Stimulated activated CD4-positive, alpha-beta T cell treated with anti-CD3 and anti-CD28 coated beads, Interleukin-4, amount 100 ng/mL, for 24 hours (primary cell): ENCODE data around the gene LAIR1.
"Not testable (repeated sequence)": the region's sequence is repeated elsewhere in the genome, so short reads cannot be mapped to it uniquely, and the experiment has no call there.

Experiments used
- DNase-seq: peaks from one replicate; pipeline ENCODE4 v3.0.0-alpha.2; 2020

Gene LAIR1, protein sequence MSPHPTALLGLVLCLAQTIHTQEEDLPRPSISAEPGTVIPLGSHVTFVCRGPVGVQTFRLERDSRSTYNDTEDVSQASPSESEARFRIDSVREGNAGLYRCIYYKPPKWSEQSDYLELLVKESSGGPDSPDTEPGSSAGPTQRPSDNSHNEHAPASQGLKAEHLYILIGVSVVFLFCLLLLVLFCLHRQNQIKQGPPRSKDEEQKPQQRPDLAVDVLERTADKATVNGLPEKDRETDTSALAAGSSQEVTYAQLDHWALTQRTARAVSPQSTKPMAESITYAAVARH

DNA sequence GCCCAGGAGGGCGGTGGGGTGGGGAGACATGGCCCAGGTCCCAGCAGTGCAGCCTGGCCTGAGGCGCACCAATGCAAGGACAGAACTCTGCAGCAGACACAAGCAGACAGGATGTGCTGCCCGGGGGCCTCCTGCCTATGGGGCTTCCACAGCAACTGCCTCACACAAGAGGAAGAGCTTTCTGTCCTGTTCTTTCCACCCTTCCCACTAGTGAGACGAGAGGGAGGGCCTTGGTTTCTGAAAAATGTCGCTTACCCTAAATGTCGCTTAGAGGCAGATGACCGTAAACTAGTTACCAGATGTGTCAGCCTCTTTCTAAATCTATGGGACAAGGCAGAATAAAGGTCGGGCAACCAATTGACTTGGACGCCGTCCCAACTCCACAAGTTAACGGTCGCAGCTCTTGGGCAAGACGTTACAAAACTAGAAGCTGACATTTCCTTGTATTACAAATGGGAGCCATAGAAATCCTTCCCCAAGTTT lies at the start of gene LAIR1:
TSS of gene LAIR1 (minus strand) at position 157 of the 483 bp plus-strand sequence. CDS start at position 30, 127 bp downstream.
- DNase-seq, result peak; percentile 58

DNA sequence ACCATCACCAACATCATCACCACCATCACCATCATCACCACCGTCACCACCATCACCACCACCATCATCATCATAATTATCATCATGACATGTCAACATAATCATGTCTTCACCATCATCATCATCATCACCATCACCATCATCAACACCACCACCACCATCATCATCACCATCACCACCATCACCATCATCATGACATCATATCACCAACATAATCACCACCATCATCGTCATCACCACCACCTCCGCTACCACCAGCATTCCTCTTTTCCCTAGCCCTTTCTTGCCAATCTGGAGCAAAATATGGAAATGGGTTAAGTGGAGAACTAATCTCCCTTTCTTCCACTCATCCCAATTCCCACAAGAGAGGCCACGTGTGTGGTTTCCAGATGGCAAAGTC lies 49.4 kb upstream of the LAIR1 start:
- DNase-seq, result no peak

DNA sequence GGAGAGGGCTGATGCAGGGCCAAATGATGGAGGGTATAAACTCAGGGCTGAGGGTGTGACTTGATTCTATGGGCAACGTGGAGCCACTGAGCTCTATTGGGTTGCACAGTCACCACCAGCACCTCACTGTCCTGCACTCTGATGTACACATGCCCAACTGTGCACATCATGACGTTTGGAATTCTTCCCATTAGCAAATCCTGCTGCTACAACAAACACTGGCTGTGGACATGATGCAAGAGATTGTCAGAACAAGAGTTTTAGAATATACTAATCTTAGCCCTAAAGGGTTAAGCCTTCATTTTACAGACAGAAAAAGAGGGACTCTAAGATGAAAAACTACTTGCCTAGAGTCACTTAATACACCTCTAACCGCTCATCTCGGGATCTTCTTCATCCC lies 48.1 kb upstream of the LAIR1 start:
- no peak for DNase-seq

DNA sequence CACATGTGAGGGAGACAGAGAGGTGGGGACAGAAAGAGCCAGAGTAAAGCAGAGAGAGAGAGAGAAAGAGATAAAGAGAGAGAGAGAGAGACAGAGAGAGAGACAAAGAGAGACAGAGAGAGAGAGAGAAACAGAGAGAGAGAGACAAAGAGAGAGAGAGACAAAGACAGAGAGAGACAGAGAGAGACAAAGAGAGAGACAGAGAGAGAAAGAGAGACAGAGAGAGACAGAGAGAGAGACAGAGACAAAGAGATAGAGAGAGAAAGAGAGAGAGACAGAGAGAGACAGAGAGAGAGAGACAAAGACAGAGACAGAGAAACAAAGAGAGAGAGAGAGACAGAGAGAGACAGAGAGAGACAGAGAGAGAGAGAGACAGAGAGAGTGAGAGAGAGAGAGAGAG lies 46.3 kb upstream of the LAIR1 start:
- no peak for DNase-seq

DNA sequence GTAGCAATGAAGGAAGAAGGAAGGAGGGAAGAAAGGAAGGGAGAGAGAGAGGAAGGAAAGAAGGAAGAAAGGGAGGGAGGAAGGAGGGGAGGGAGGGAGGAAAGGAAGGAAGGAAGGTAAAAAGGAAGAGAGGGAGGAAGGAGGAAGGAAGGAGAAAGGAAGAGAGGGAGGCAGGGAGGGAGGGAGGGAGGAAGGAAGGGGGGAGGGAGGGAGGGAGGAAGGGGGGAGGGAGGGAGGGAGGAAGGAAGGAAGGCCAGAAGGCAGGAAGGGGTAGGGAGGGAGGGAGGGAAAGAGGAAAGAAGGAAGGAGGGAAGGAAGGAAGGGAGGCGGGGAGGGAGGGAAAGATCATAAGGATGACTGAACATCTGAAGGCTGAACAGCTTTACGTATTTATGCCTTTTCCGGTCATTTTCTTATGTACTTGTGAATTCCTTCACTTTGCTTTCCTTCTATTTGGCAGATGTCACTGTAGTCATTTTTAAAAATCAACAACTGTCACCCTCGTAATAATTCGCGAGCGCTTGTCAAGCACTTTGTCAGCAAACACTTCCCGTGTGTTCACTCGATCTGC lies 43.8 kb upstream of the LAIR1 start:
- no peak for DNase-seq

DNA sequence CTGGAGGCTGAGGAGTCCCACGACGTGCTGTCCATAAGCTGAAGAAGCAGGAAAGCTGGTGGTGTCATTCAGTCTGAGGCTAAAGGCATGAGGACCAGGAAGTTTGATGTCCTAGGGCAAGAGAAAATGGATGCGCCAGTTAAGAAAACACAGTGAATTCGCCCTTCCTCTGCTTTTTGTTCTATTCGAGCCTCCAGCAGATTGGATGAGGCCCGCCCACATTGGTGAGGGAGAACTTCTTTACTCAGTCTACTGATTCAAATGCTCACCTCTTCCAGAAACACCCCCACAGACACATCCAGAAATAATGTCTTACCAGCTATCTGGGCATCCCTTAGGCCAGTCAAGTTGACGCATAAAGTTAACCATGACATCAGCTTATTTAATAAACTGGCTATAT lies 43.0 kb upstream of the LAIR1 start:
- DNase-seq, result no peak

DNA sequence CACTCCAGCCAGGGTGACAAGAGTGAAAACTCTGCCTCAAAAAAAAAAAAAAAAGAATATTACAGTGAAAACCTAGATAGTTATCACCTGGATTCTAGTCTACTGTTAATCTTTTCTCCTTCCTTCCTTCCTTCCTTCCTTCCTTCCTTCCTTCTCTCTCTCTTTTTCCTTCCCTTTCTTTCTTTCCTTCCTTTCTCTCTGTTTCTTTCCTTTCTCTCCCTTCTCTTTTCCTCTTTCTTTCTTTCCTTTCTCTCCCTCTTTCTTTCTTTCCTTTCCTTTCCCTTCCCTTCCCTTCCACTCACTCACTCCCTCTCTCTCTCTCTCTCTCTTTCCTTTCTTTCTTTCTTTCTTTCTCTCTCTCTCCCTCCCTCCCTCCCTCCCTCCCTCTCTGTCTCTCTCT lies 40.9 kb upstream of the LAIR1 start:
- DNase-seq, result no peak

DNA sequence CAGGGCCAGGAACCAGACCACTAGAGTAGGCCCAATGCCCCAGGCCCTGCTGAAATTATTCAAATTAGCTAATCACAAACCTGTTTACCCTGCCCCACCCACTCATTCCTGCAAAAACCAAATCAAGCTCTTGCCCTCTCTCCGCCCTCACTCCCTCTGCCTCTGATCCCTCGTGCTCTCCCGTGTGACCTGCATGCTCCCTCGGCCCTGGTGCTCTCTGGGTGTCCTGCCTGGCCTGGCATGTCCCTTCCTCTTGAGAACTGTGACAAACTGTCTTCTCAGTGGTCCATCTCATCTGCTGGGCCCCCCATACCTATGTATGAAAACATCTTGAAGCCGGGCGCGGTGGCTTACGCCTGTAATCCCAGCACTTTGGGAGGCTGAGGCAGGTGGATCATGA lies 38.3 kb upstream of the LAIR1 start:
- DNase-seq, result no peak

DNA sequence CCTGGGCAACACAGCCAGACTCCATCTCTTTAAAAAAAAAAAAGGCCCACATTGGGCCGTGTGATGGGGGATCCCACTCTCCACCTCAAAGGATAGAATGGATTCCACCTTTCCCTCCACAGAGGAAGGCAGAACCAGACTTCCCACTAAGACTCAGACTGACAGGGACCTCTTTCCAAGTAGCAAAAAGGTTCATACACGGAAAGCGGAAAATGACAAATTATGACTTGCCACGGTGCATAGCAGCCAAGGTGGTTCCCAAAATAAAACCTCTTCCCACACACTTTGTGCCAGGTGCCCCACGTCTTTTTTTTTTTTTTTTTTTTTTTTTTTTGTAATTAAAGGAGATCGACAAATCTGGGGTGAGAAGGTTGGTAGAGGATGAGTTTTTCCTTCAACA lies 36.2 kb upstream of the LAIR1 start:
- DNase-seq, result no peak

DNA sequence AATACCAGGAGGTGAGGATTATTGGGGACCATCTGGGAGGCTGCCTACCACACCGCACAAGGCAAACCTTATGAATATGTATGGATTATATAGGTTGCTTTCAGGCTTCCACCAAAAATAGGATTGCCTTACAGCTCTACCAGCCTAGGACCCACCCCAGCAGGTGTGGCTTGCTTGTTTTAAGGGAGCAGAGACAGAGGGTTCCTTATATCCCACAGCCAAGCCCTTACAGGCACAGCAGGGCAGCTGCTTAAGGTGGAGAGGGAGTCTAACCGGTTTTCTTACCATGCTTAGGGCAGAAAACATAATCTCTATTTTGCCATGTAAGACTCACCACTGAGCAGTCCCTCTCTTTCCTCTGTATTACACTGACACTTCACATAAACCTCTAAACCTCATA lies 34.5 kb upstream of the LAIR1 start:
- no peak for DNase-seq

DNA sequence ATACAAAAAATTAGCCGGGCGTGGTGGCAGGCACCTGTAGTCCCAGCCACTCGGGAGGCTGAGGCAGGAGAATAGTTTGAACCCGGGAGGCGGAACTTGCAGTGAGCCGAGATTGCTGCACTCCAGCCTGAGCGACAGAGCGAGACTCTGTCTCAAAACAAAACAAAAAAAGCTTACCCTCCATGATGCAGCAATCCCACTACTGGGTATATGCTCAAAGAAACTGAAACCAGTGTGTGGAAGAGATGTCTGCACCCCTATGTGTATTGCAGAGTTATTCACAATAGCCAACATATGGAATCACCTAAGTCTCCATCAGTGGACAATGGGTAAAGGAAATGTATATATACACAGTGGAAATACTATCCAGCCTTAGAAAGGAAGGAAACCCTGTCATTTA lies 31.0 kb upstream of the LAIR1 start:
- no peak for DNase-seq

DNA sequence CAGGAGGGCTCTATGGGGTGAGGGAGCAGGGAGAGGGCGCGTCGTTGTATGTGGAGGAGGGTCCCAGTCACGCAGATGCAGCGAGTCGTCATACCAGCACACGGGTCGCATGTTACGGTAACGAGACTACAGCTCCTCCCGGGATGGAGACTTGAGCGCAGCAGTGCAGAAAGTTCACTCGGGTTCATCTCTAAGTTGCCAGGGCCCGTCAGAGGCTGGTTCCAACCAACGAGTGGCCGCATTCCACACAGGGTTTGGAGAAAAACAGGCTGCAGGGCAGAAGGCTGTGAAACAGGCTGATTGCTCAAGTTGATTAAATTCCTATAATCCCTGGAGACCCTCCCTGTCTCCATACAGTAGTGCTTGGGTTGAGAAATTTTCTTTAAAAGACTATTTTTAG lies 28.6 kb upstream of the LAIR1 start:
- DNase-seq, result no peak

DNA sequence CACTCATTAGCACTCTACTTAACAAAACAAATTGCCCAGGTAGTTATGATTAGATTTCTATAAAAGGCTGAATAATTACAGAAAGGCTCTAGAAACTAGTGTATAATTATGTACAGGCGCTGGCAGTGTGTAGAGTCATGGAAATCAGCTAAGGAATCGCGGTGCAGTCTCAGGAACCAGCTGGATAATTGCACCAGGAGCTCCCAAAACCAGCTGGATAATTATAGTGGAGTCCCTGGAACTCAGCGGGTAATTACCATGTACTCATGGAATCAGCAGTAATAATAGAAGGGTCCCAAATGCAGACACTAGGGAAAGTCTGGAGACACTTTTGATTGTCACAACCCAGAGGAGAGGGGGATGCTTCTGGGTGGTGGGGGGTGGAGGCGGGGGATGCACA lies 27.4 kb upstream of the LAIR1 start:
- no peak for DNase-seq

DNA sequence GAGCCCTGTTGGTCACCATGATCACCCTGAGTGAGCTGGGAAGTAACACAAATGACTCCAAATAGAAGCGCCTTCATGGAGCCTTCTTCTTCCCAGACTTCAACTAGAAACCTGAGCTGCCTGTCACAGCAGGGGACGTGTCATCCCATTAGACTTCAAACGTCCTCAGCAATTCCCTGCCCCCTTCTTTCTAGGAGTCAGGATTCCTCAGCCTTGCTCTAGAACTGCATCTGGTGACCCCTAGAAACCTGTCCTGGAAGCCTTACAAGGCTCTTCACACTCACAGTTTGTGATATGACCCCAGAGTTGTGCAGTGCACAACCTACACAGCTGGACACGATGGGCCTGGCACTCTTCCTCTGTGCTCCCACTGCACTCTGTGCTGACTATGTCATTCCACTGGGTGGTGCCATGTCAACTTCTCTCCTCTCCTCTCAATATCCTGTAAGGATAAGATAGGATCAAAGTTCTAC lies 26.9 kb upstream of the LAIR1 start:
- no peak for DNase-seq

DNA sequence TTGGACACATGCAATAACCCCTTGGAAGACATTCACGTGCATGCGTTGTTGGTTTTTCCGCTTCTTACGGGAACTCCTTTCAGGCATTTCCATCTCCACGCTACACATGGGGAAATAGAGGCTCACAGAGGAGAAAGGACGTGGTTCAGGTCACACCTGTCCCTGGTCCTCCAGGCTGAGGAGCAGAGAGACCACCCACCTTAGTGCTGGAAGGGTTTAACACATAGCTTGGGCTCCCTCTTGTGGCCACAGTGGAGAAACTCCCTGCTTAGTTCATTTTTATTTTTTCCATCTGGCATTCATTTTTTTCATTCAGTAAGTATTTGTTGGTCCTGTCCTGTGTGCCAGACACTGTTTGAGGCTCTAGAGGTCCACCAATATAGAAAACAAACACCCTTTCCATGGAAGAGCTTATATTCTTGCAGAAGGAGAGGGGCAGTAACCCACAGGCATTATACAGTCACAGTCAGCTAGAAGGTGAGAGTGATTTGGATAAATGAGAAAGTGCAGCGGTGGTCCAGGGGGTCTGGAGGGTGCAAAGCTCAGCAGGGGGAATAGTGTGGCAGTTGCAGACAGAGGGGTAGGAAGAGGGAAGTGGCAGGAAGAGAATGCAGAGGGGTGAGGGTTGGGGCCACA lies 26.3 kb upstream of the LAIR1 start:
- DNase-seq, result peak; percentile 76

DNA sequence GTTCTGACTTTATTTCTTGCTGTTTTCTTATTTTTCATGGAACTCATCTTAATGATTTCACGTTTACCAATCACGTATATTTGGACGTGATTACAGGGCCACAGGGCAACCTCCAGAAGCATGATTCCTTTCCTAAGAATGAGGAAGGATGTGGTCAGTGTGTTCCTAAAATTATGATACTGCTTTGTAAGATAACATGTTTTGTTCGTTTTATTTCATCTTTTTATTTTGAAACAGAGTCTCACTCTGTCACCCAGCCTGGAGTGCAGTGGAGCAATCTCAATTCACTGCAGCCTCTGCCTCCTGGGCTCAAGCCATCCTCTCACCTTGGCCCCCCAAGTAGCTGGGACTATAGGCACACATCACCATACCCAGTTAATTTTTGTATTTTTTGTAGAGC lies 24.8 kb upstream of the LAIR1 start:
- DNase-seq, result no peak

DNA sequence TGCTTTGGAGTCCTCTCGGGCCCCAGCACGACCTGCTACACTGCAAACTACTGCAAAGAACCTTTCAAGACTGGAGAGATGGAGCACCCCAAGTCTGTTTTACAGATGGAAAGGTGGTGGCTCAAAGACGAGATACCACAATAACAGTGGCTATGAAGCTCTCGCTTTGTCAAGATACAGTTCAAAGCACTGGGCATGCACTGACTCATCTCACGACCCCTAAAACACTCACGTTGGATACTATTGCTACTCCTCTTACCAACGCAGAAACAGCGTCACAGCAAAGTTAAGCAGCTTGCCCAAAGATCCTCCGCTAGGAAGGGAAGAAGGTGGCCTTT lies 24.0 kb upstream of the LAIR1 start:
- DNase-seq, result no peak

DNA sequence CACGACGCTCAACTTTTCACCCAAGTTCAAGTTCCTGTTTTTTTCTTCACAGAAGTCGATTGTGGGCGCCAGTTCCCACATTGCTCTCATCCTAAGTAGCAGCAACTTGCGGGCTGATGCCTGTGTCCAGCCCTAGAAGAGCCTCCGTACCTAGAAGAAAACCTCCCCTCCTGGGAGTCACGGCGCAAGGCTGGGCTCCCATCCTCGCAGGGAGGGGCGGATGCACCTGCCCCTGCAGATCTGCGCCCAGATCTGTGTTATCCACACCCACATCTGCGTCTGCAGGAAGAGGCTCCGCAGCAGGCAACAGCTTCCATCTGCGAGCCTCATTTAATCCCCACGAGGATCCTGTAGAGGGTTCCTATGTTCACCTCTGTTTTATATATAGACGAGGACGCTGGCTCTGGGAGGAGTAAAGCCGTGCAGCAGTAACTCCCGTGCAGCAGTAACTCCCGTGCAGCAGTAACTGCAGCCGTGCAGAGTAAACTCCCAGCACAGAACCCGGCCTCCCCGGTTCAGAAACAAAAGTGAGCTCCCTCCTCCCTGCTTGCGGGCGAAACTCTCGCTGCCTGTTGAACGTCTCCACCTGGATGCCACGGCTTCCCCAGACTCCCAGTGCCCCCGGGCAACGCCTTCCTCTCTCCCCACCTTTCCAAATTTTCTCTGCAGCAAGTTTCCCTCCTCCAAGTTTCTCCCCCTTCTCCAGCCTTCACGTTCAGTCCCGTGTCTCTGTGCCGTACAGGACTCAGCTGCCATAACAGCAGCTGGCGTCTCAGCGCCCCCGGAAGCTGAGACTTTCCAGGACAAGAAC lies 23.5 kb upstream of the LAIR1 start:
- DNase-seq, result peak; percentile 39

DNA sequence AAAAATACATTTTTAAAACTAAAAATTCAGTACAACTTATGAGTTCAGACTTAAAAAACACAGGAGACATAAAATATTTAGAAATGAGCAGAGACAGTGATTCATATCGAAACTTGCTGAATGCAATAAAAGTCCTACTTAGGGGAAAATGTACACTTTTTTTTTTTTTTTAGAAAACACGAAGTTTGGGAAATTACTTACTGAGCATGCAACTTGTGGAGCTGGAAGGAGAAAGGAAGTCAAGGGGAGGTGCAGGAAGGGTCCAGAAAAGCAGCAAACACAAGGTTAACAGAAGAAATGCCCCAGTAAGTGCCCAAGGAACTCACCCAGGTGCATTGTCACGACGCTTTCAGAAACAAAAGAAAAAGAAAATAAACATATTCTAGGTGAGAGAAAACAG lies 18.6 kb upstream of the LAIR1 start:
- no peak for DNase-seq

DNA sequence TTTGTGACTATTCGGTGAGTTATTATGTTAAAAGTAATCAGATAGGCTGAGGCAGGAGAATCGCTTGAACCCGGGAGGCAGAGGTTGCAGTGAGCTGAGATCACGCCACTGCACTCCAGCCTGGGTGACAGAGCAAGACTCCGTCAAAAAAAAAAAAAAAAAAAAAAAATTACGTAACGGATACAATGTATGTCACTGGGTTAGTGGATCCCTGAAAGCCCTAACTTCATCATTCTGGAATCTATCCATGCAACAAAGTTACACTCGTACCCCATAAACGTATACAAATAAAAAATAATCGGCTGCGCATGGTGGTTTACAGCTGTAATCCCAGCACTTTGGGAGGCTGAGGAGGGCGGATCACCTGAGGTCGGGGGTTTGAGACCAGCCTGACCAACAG lies 17.3 kb upstream of the LAIR1 start:
- not testable (repeated sequence) for DNase-seq

DNA sequence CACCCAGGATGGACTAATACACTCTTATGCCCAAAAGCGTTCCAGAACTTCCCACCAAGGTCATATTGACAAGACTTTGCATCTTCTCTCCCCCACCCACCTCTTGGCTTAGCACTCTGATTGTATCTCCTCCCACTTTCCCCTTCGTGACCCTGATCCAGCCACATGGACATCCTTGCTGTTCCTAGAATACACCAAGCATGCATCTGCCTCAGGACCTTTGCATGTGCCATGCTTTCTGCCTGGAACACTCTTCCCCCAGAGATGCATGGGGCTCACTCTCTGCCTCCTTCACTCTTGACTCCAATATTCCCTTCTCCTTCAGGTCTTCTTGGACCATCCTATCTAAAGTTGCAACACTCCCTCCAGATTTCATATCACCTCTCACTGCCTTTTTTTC lies 16.2 kb upstream of the LAIR1 start:
- no peak for DNase-seq

DNA sequence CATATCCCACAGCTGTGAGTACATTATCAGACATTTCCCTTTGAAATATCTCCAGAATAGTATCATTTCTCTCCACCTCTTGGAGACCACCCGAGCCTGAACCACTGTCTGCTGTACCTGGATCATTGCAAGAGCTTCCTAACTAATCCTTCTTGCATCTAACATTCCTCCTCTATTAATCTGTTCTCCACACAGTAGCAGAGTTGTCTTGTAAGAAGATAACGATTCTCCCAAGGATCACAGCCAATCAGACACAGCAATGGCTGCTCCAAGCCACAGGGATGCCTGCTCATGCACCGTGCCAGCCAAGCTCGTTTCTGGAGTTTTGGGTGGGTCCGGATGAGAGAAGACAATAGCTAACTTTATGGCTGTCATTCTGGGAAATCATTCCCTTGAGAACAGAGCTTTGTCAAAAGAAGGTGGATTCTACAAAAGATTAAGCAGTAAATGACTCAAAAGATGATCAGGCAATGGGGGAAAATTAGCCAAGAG lies 14.5 kb upstream of the LAIR1 start:
- no peak for DNase-seq

DNA sequence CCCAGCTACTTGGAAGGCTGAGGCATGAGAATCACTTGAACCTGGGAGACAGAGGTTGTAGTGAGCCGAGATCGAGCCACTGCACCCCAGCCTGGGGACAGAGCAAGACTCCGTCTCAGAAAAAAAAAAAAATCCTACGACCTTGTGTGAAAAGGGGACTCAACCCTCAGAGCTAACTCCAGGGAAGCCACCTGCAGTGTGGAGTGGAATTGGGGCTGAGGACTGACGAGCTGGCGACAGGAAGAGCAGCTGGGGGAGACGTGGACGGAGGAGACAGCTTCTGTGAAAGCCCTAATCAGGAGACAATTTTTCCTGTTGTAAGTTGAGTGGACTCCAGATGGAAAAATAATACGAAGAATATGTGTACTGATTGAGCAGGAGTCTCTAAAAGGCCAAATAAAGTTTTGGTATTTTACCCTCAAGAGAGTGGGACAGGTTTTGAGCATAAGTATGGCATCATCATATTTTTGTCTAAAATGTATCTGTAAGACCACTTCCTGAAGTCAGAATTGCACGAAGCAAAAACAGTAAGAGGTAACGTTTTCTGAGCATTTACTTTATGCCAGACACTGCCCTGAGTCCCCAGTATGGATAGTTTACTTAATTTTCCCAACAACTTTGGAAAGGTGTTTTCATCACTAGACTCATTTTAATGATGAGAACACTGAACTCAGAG lies 12.0 kb upstream of the LAIR1 start:
- DNase-seq, result no peak
